ENCODE data around the gene B3GLCT. TPM values are rescaled to one million over a fixed set of nuclear protein-coding genes. Genes with fewer than 3 reads are reported as not detected.

Gene B3GLCT
- total RNA-seq, 1 donor from 2014 or later: 3.0 TPM

DNA sequence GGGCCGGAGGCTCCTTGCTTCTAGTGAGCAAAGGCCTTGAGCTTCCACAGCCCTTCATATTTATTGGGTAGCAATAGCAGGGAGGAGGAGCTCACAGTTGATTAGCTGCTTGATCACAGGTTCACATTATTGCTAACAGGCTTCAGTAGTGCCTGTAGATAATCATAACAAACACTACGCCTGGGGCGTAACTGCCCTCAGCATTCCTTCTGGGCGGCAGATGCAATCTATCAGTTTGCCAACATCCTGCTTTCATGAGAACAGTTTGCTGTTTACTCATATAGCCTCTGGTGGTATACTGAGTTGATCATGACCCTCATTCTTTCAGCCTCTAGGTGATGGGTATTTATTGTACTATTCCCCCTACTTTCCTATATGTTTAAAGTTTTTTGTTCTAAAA, 149.4 kb downstream of the B3GLCT start:
- TF ChIP-seq CTCF (IDR thresholded peaks at IDR 0.05): no peak
- POLR2A ChIA-PET: no interaction called here
- intact Hi-C loops (cut with micrococcal nuclease): no loop called here
- no peak overlapping the region for H3K27ac Mint-ChIP-seq
- no peak overlapping the region for H3K4me3 Mint-ChIP-seq
- H3K36me3 Mint-ChIP-seq (ENCODE audit: low read depth): no peaks in the 10 kb centered on the region
- peaks cover 3% of the 10 kb centered on the region for H3K9me3 Mint-ChIP-seq
- H3K4me1 Mint-ChIP-seq: no peaks in the 10 kb centered on the region
- DNase-seq (no peak), ATAC-seq (ENCODE audit: low read depth) (no peak)
- CTCF ChIA-PET: no interaction called here
- peaks cover 10% of the 10 kb centered on the region for H3K27me3 Mint-ChIP-seq

- no peaks in the 10 kb centered on the region for H3K4me1 Mint-ChIP-seq
- POLR2A ChIA-PET: no interaction called here
- no peak overlapping the region for H3K4me3 Mint-ChIP-seq
- H3K36me3 Mint-ChIP-seq (ENCODE audit: low read depth): peaks cover 4% of the 10 kb centered on the region
- no peak for DNase-seq
- no peak for TF ChIP-seq CTCF (IDR thresholded peaks at IDR 0.05)
- intact Hi-C loops (cut with micrococcal nuclease): no loop called here
- peaks cover 10% of the 10 kb centered on the region for H3K27me3 Mint-ChIP-seq
- CTCF ChIA-PET: no interaction called here
- no peak for ATAC-seq (ENCODE audit: low read depth)
- peaks cover 14% of the 10 kb centered on the region for H3K9me3 Mint-ChIP-seq
- H3K27ac Mint-ChIP-seq: no peak overlapping the region
Observed at GRCh38 chr13:31350560-31350959, 150.8 kb downstream of the B3GLCT start.

DNA sequence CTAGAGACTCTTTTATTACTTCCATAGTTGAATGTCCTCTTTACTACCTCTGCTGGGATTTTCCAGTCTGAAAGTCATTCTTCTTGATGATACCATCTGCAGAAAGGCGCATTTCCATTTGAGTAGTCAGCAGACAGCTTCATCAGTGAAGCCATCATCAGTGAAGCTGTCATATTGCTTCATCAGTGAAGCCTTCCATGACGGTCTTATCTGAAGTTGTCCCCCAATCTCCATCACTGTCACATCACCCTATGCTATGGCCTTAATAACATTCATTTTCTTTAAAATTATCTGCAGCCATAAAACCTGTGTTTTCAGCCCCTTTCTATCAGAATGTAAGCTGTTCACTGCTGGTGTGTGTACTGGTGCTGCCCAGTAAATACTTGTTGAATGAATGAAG, 151.6 kb downstream of the B3GLCT start:
- no peak overlapping the region for H3K27ac Mint-ChIP-seq
- intact Hi-C loops (cut with micrococcal nuclease): no loop called here
- H3K4me1 Mint-ChIP-seq: no peaks in the 10 kb centered on the region
- CTCF ChIA-PET: no interaction called here
- peaks cover 22% of the 10 kb centered on the region for H3K9me3 Mint-ChIP-seq
- DNase-seq (no peak), ATAC-seq (ENCODE audit: low read depth) (no peak)
- peaks cover 4% of the 10 kb centered on the region for H3K36me3 Mint-ChIP-seq (ENCODE audit: low read depth)
- peaks cover 10% of the 10 kb centered on the region for H3K27me3 Mint-ChIP-seq
- no peak for TF ChIP-seq CTCF (IDR thresholded peaks at IDR 0.05)
- H3K4me3 Mint-ChIP-seq: no peak overlapping the region
- POLR2A ChIA-PET: no interaction called here

GRCh38 chr13:31352467-31352866, 152.7 kb downstream of the B3GLCT start:
- Mint-ChIP-seq H3K4me3 (no peak overlapping the region), H3K27me3 (peaks cover 10% of the 10 kb centered on the region), H3K27ac (no peak overlapping the region), H3K4me1 (no peaks in the 10 kb centered on the region), H3K36me3 (ENCODE audit: low read depth) (peaks cover 4% of the 10 kb centered on the region), H3K9me3 (peaks cover 23% of the 10 kb centered on the region)
- TF ChIP-seq CTCF (IDR thresholded peaks at IDR 0.05): no peak
- DNase-seq (no peak), ATAC-seq (ENCODE audit: low read depth) (no peak)
- intact Hi-C loops (cut with micrococcal nuclease): no loop called here
- CTCF ChIA-PET: no interaction called here
- POLR2A ChIA-PET: no interaction called here

- CTCF ChIA-PET: no interaction called here
- Mint-ChIP-seq H3K9me3 (peaks cover 24% of the 10 kb centered on the region), H3K36me3 (ENCODE audit: low read depth) (peaks cover 4% of the 10 kb centered on the region), H3K27me3 (peaks cover 10% of the 10 kb centered on the region), H3K4me3 (no peak overlapping the region), H3K4me1 (no peaks in the 10 kb centered on the region), H3K27ac (no peak overlapping the region)
- ATAC-seq (ENCODE audit: low read depth) (no peak), DNase-seq (no peak)
- no peak for TF ChIP-seq CTCF (IDR thresholded peaks at IDR 0.05)
- intact Hi-C loops (cut with micrococcal nuclease): no loop called here
- POLR2A ChIA-PET: no interaction called here
Observed at GRCh38 chr13:31355001-31355400, 155.2 kb downstream of the B3GLCT start.

Measured in activated B cell treated with CpG ODN at 0.5 μM for 24 hours (primary cell).